ENCODE measurements around the gene CPS1. TPM values are rescaled to one million over a fixed set of nuclear protein-coding genes. Genes with fewer than 3 reads are reported as not detected.

CPS1 gene
- total and polyA plus RNA-seq, 2 donors (not counting 3 experiments of a cell fraction or from before 2014, with no cell fraction given) = 0.18 to 0.53 TPM

- H3K27ac ChIP-seq (ENCODE audit: insufficient read depth, low read depth, low read length) = no peak overlapping the region
- no peak overlapping the region for H2AFZ ChIP-seq (ENCODE audit: low read depth, low read length)
- H3K4me1 ChIP-seq (ENCODE audit: control insufficient read depth, extremely low read depth, insufficient read depth, low read length) = no peaks in the 10 kb centered on the region
- no peak for DNase-seq (ENCODE audit: low read depth, low spot score)
- POLR2A ChIA-PET = no interaction called here
- H4K20me1 ChIP-seq (replicated peaks; ENCODE audit: control insufficient read depth, extremely low read depth, insufficient read depth, low read length) = no peaks in the 10 kb centered on the region
- CTCF ChIA-PET = no interaction called here
- no peaks in the 10 kb centered on the region for H3K36me3 ChIP-seq (ENCODE audit: control insufficient read depth in 2 of 2, extremely low read depth in 1 of 2, insufficient read depth in 2 of 2, low read length in 2 of 2)
- H3K4me2 ChIP-seq (ENCODE audit: insufficient read depth, low read length) = no peak overlapping the region
- H3K4me3 ChIP-seq (replicated peaks in 1 of 3; ENCODE audit: insufficient read depth in 1 of 3, low read depth in 1 of 3, low read length in 3 of 3) = no peak overlapping the region
- no peak overlapping the region for H3K9ac ChIP-seq (replicated peaks; ENCODE audit: extremely low read depth, insufficient read depth, low read length)
- no peaks in the 10 kb centered on the region for H3K79me2 ChIP-seq (ENCODE audit: control insufficient read depth, insufficient read depth, low read length)
- BruUV-seq (replicated peaks) = no TSS peak
- TF ChIP-seq CTCF (IDR thresholded peaks at IDR 0.05; ENCODE audit: extremely low read depth in 1 of 2, insufficient read depth in 1 of 2, low read depth in 1 of 2, low read length in 2 of 2) (no peak), POLR2AphosphoS5 (IDR thresholded peaks at IDR 0.05; ENCODE audit: insufficient read depth, low read depth, low read length) (no peak), GATA2 (IDR thresholded peaks at IDR 0.05; ENCODE audit: insufficient read depth, insufficient read length, low read depth, low read length) (no peak), POLR2A (IDR thresholded peaks at IDR 0.05; ENCODE audit: low read depth, low read length) (no peak), EZH2 (IDR thresholded peaks at IDR 0.05; ENCODE audit: borderline replicate concordance, low read depth, low read length, severe bottlenecking) (no peak), FOS (IDR thresholded peaks at IDR 0.05; ENCODE audit: borderline replicate concordance, insufficient read depth, low read length) (no peak), MAX (IDR thresholded peaks at IDR 0.05; ENCODE audit: insufficient read depth, insufficient read length) (no peak), MYC (IDR thresholded peaks at IDR 0.05; ENCODE audit: low read depth, low read length) (no peak), JUN (IDR thresholded peaks at IDR 0.05; ENCODE audit: borderline replicate concordance, insufficient read depth, insufficient read length, low read depth) (no peak)
- no peaks in the 10 kb centered on the region for H3K27me3 ChIP-seq (ENCODE audit: control insufficient read depth in 2 of 2, insufficient read depth in 2 of 2, low read length in 2 of 2)
- dilution Hi-C loops (cut with MboI; ENCODE audit: extremely low pct_ligation_motif_present, low sequenced_read_pairs) (no loop called here), intact Hi-C loops (cut with micrococcal nuclease) (no loop called here)
- H3K9me3 ChIP-seq (replicated peaks; ENCODE audit: control insufficient read depth, insufficient read depth, low read length) = no peaks in the 10 kb centered on the region
- no peak for FAIRE-seq
- no peaks in the 10 kb centered on the region for H3K9me1 ChIP-seq (replicated peaks; ENCODE audit: control insufficient read depth, extremely low read depth, insufficient read depth, low read length)
Measured at GRCh38 chr2:210539578-210540416, 16.6 kb upstream of the CPS1 start.
